OCI-LY7 (cell line): ENCODE measurements around the gene PPP1R3E. TPM values are rescaled to one million over a fixed set of nuclear protein-coding genes. Genes with fewer than 3 reads are reported as not detected.
A peak's percentile ranks its signal among the peaks of the same experiment; 100 is the strongest.

Source experiments
- BruUV-seq: library from RNA; stranded (reverse); fragments of 400-500 nt; replicated peaks from 2 replicates; lab custom pipeline; 2021; lab: Mats Ljungman, UMichigan
- CTCF ChIA-PET: fragments of 300-600 bp; sonication (Branson Sonifier 250); formaldehyde crosslinking; loops from one replicate; lab custom pipeline; 2022; ENCODE audit warnings: antibody characterized with exemption; ENCODE audit not compliant: unreplicated experiment; lab: Charles Lee
- POLR2A ChIA-PET: fragments of 300-600 bp; sonication (Branson Sonifier 250); formaldehyde crosslinking; loops from one replicate; lab custom pipeline; 2022; ENCODE audit warnings: antibody characterized with exemption; lab: Charles Lee
- DNase-seq: peaks from one replicate; pipeline ENCODE4 v3.0.0-alpha.2; 2015; ENCODE audit warnings: low spot score
- H2AFZ ChIP-seq: fragments of 200-600 bp; sonication (generic), shearing (Covaris generic); 2 replicates; pipeline ENCODE4 v1.6.1; 2014; ENCODE audit warnings: mild to moderate bottlenecking, antibody characterized with exemption, low read length, moderate library complexity
- H3K27ac ChIP-seq: fragments of 200-600 bp; sonication (generic); 2 replicates; pipeline ENCODE4 v1.5.1; 2014; ENCODE audit warnings: mixed run types, low read depth, mild to moderate bottlenecking, moderate library complexity, low read length, inconsistent platforms; ENCODE audit not compliant: poor library complexity, severe bottlenecking
- H3K36me3 ChIP-seq: fragments of 200-600 bp; sonication (generic); 2 replicates; pipeline ENCODE4 v1.6.1; 2014; ENCODE audit warnings: mild to moderate bottlenecking, antibody characterized with exemption, low read length, moderate library complexity, mixed read lengths; ENCODE audit not compliant: insufficient read depth
- H3K4me1 ChIP-seq: fragments of 200-600 bp; sonication (generic); 2 replicates; pipeline ENCODE4 v1.5.1; 2014; ENCODE audit warnings: mild to moderate bottlenecking, low read length; ENCODE audit not compliant: insufficient read depth, poor library complexity, severe bottlenecking
- H3K4me2 ChIP-seq: fragments of 200-600 bp; sonication (generic); 2 replicates; pipeline ENCODE4 v1.6.1; 2014; ENCODE audit warnings: mild to moderate bottlenecking, low read length
- H3K4me3 ChIP-seq: fragments of 200-600 bp; sonication (generic); 2 replicates; pipeline ENCODE4 v1.5.1; 2014; ENCODE audit warnings: mild to moderate bottlenecking, low read depth, low read length; ENCODE audit not compliant: poor library complexity, severe bottlenecking
- H3K79me2 ChIP-seq: fragments of 200-600 bp; sonication (generic); 2 replicates; pipeline ENCODE4 v1.6.1; 2016; ENCODE audit warnings: low read depth, mild to moderate bottlenecking, low read length, moderate library complexity, mixed read lengths; ENCODE audit not compliant: insufficient read depth
- H3K9me2 ChIP-seq: fragments of 200-600 bp; sonication (generic); 2 replicates; pipeline ENCODE4 v1.6.1; 2016; ENCODE audit warnings: mild to moderate bottlenecking, low read length, mixed read lengths; ENCODE audit not compliant: insufficient read depth
- H3K9me3 ChIP-seq: fragments of 200-600 bp; sonication (generic); 2 replicates; pipeline ENCODE4 v1.6.1; 2014; ENCODE audit warnings: mild to moderate bottlenecking, mixed run types, low read length, mixed read lengths
- H4K20me1 ChIP-seq: fragments of 200-600 bp; sonication (generic); 2 replicates; pipeline ENCODE4 v1.6.1; 2014; ENCODE audit warnings: mild to moderate bottlenecking, antibody characterized with exemption, low read length, moderate library complexity, mixed read lengths; ENCODE audit not compliant: insufficient read depth
- EZH2phosphoT487 ChIP-seq: fragments of 200-600 bp; sonication (generic); IDR thresholded peaks from 2 replicates; pipeline ENCODE4 v1.6.1; 2018; ENCODE audit warnings: low read depth, borderline replicate concordance, mild to moderate bottlenecking, mixed run types, antibody characterized with exemption, low read length, moderate library complexity, mixed read lengths
- intact Hi-C: fragments of 100-400 bp; cut with micrococcal nuclease; formaldehyde crosslinking; loops from one replicate; pipeline ENCODE4 v1.10.0; 2022; ENCODE audit not compliant: unreplicated experiment
- total RNA-seq, 2 experiments: library from RNA; depleted of rRNA in 1 of 2; stranded (reverse); fragments of >200 nt in 1 of 2; shearing (Covaris generic) in 1 of 2; gene quantifications; 2 replicates each; pipeline ENCODE4 v1.2.3, GENCODE V29; 2014 to 2022
- TF ChIP-seq, protein P1 (sequence below): fragments of 200-600 bp; sonication (generic); conservative IDR thresholded peaks from 2 replicates; pipeline ENCODE4 v1.5.1; 2014; ENCODE audit warnings: mild to moderate bottlenecking, antibody characterized with exemption, low read length, moderate library complexity, mixed read lengths

PPP1R3E gene
- total RNA-seq, 2 experiments from 2014 or later: 31.0 to 95.5 TPM

DNA sequence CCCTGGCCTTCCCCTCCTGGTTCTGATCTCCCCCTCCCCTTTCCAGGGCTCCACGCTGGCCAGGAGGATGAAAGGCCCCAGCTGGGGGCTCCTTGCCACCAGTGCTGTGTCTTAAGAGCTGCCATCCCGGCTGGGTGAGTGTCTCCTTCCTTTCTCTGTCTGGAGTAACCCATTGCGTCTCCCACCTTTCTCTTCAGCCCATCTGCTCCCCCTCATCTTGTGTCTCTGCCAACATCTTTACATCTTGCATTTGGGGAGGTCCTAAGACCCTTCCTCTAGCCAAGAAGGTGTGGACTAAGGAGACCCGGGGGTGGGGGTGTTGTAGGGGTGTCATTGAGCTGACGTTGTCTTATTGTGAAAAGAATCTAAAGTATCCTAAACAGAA is 4.5 kb upstream of the PPP1R3E start:
- ChIA-PET CTCF (interaction anchor here (0.6 to 1.4 kb wide), 3 partner anchors 14 to 215 kb away, joined by 3 to 5 read pairs (median 4); no protein-coding TSS in a partner anchor), POLR2A (interaction anchor here (0.6 to 9.4 kb wide), 2 partner anchors 14 kb away, joined by 5 to 122 read pairs; partner anchors contain the start of gene PABPN1)
- Histone ChIP-seq H3K79me2 (no peaks in the 10 kb centered on the region; the same call in 1 of the 2 replicates), H4K20me1 (no peaks in the 10 kb centered on the region), H3K36me3 (no peaks in the 10 kb centered on the region; the same call in 1 of the 2 replicates), H3K27ac (peak overlapping the region; percentile 37), H3K4me1 (peaks cover 32% of the 10 kb centered on the region), H3K9me2 (no peaks in the 10 kb centered on the region), H2AFZ (peak overlapping the region; percentile 79), H3K4me3 (peak overlapping the region; percentile 77), H3K9me3 (no peaks in the 10 kb centered on the region), H3K4me2 (peak overlapping the region; percentile 81)
- TF ChIP-seq, protein P1, sequence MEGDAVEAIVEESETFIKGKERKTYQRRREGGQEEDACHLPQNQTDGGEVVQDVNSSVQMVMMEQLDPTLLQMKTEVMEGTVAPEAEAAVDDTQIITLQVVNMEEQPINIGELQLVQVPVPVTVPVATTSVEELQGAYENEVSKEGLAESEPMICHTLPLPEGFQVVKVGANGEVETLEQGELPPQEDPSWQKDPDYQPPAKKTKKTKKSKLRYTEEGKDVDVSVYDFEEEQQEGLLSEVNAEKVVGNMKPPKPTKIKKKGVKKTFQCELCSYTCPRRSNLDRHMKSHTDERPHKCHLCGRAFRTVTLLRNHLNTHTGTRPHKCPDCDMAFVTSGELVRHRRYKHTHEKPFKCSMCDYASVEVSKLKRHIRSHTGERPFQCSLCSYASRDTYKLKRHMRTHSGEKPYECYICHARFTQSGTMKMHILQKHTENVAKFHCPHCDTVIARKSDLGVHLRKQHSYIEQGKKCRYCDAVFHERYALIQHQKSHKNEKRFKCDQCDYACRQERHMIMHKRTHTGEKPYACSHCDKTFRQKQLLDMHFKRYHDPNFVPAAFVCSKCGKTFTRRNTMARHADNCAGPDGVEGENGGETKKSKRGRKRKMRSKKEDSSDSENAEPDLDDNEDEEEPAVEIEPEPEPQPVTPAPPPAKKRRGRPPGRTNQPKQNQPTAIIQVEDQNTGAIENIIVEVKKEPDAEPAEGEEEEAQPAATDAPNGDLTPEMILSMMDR: no peak
- no peak for TF ChIP-seq EZH2phosphoT487
- intact Hi-C loops: loop anchor here (2.0 to 10.0 kb wide), 2 partner anchors 14 to 838 kb away; partner anchors contain the start of genes EMC9, PABPN1, PSME2 and RNF31
- no peak for DNase-seq
- no TSS peak for BruUV-seq

GRCh38 chr14:23306412-23307145 is 3.9 kb upstream of the PPP1R3E start, which contains the start of gene BCL2L2:
Gene BCL2L2 (plus strand): TSS chr14:23306833. CDS start chr14:23307768, 935 bp downstream.
- Histone ChIP-seq H3K9me3 (no peaks in the 10 kb centered on the region), H3K9me2 (no peaks in the 10 kb centered on the region), H4K20me1 (no peaks in the 10 kb centered on the region), H3K4me3 (peak within 1 kb of the TSS; percentile 77), H2AFZ (peak within 1 kb of the TSS; percentile 79), H3K4me1 (peaks cover 32% of the 10 kb centered on the region), H3K27ac (peak within 1 kb of the TSS; percentile 37), H3K36me3 (no peaks in the 10 kb centered on the region; the same call in 1 of the 2 replicates), H3K79me2 (no peaks in the 10 kb centered on the region; the same call in 1 of the 2 replicates), H3K4me2 (peak within 1 kb of the TSS; percentile 81)
- intact Hi-C loops: loop anchor here (2.0 to 10.0 kb wide), 2 partner anchors 14 to 838 kb away; partner anchors contain the start of genes EMC9, PABPN1, PSME2 and RNF31
- CTCF ChIA-PET: interaction anchor here (0.6 to 1.5 kb wide), 3 partner anchors 14 to 214 kb away, joined by 3 to 5 read pairs (median 5); no protein-coding TSS in a partner anchor
- POLR2A ChIA-PET: interaction anchor here (0.6 to 9.4 kb wide), 4 partner anchors 14 to 447 kb away, joined by 5 to 122 read pairs (median 11); partner anchors contain the start of genes HOMEZ and PABPN1
- DNase-seq: peak; percentile 74
- TF ChIP-seq EZH2phosphoT487: no peak
- TF ChIP-seq, protein P1: no peak
- TSS peak; percentile 27 for BruUV-seq
